GM12878 (cell line): ENCODE data around the gene ZBTB38. TPM values are rescaled to one million over a fixed set of nuclear protein-coding genes. Genes with fewer than 3 reads are reported as not detected.

ENCODE experiments used
- ASH2L ChIP-seq: fragments of 300-600, 200-600 bp; sonication (generic); IDR thresholded peaks from 2 replicates; pipeline ENCODE4 v1.6.1; 2017; ENCODE audit warnings: low read depth, mild to moderate bottlenecking, borderline replicate concordance
- BCL11A ChIP-seq: IDR thresholded peaks from 2 replicates; pipeline ENCODE4 v1.6.1; 2011; ENCODE audit warnings: low read depth, low read length
- CHD1 ChIP-seq: IDR thresholded peaks from 2 replicates; pipeline ENCODE4 v1.6.1; 2012; ENCODE audit warnings: low read depth, low read length, improper control_type of control experiment
- DPF2 ChIP-seq: fragments of 450-650 bp; IDR thresholded peaks from 2 replicates; pipeline ENCODE4 v1.6.1; 2017; ENCODE audit warnings: mild to moderate bottlenecking
- IKZF1 ChIP-seq: fragments of 450-650 bp; conservative IDR thresholded peaks from 2 replicates; pipeline ENCODE4 v1.6.1; 2017; ENCODE audit warnings: antibody characterized with exemption, mild to moderate bottlenecking
- IRF4 ChIP-seq: IDR thresholded peaks from 2 replicates; pipeline ENCODE4 v1.6.1; 2011; ENCODE audit warnings: low read depth, low read length
- LARP7 ChIP-seq: fragments of 450-650 bp; IDR thresholded peaks from 2 replicates; pipeline ENCODE4 v1.6.1; 2017; ENCODE audit warnings: mild to moderate bottlenecking
- MXI1 ChIP-seq: fragments of 150-350 bp; IDR thresholded peaks from 2 replicates; pipeline ENCODE4 v1.6.1; 2011; ENCODE audit warnings: low read depth, mild to moderate bottlenecking, inconsistent platforms, low read length, improper control_type of control experiment
- MYB ChIP-seq: fragments of 150-350 bp; IDR thresholded peaks from 2 replicates; pipeline ENCODE4 v1.6.1; 2014; ENCODE audit warnings: mild to moderate bottlenecking, low read depth, low read length, borderline replicate concordance
- NBN ChIP-seq: fragments of 450-650 bp; IDR thresholded peaks from 2 replicates; pipeline ENCODE4 v1.6.1; 2016
- NFIC ChIP-seq: IDR thresholded peaks from 2 replicates; pipeline ENCODE4 v1.6.1; 2012; ENCODE audit warnings: low read depth, mild to moderate bottlenecking, inconsistent platforms, low read length, moderate library complexity
- POLR2AphosphoS5 ChIP-seq: IDR thresholded peaks from 2 replicates; pipeline ENCODE4 v1.6.1; 2011; ENCODE audit warnings: mild to moderate bottlenecking, low read length, inconsistent platforms
- RBBP5 ChIP-seq: fragments of 200-600 bp; sonication (generic); conservative IDR thresholded peaks from 2 replicates; pipeline ENCODE4 v1.6.1; 2016
- RUNX3 ChIP-seq: IDR thresholded peaks from 2 replicates; pipeline ENCODE4 v1.6.1; 2012; ENCODE audit warnings: low read length, inconsistent platforms
- SP1 ChIP-seq: IDR thresholded peaks from one replicate; pipeline ENCODE4 v1.6.1; 2011; ENCODE audit warnings: low read depth, low read length
- SRF ChIP-seq, 2 experiments: IDR thresholded peaks; 2 replicates each; pipeline ENCODE4 v1.6.1; 2011; ENCODE audit warnings: low read depth in 2 of 2, low read length in 2 of 2, mild to moderate bottlenecking in 1 of 2, moderate library complexity in 1 of 2
- ZNF274 ChIP-seq: IDR thresholded peaks from one replicate; pipeline ENCODE4 v1.8.0; 2011; ENCODE audit not compliant: insufficient read length, insufficient read depth
- ZNF384 ChIP-seq: IDR thresholded peaks from 2 replicates; pipeline ENCODE4 v1.6.1; 2012; ENCODE audit warnings: low read depth, mild to moderate bottlenecking, low read length, improper control_type of control experiment, borderline replicate concordance
- polyA plus RNA-seq, 11 experiments: library from polyadenylated mRNA; depleted of rRNA in 4 of 11; unstranded in 6 of 11; stranded (reverse) in 5 of 11; fragments of >200 nt; fragmentation: Nextera tagmentation in 4 of 11; fragmentation: Illumina TruSeq in 1 of 11; extraction: Ambion mirVana in 4 of 11; extraction: Trizol in 1 of 11; gene quantifications; 1 replicate in 1 of 11; 2 replicates in 10 of 11; pipeline versions ENCODE4 v1.2.1 to v1.2.3, GENCODE V29; 2011 to 2016; ENCODE audit warnings: inconsistent platforms in 2 of 11, missing spikeins in 2 of 11, low read depth in 1 of 11
- total RNA-seq, 4 experiments: library from RNA; depleted of rRNA in 3 of 4; stranded (reverse); fragments of >200 nt in 3 of 4; fragmentation: Illumina TruSeq in 1 of 4; extraction: Trizol in 1 of 4; gene quantifications; 2 replicates each; pipeline versions ENCODE4 v1.2.1 to v1.2.3, GENCODE V29; 2013 to 2021
- TF ChIP-seq, protein P1 (sequence below): fragments of 450-650 bp; formaldehyde crosslinking; IDR thresholded peaks from 2 replicates; pipeline ENCODE4 v1.4.0; 2022; ENCODE audit warnings: mild to moderate bottlenecking, moderate library complexity
- TF ChIP-seq, protein P2 (sequence below): fragments of 450-650 bp; IDR thresholded peaks from 2 replicates; pipeline ENCODE4 v1.6.1; 2016; ENCODE audit warnings: mild to moderate bottlenecking, moderate library complexity, borderline replicate concordance
- TF ChIP-seq, protein P3 (sequence below): IDR thresholded peaks from 2 replicates; pipeline ENCODE4 v1.6.1; 2012; ENCODE audit warnings: low read depth, low read length, improper control_type of control experiment
- TF ChIP-seq, protein P4 (sequence below): fragments of 450-650 bp; IDR thresholded peaks from 2 replicates; pipeline ENCODE4 v1.6.1; 2017; ENCODE audit warnings: low read depth, mild to moderate bottlenecking, moderate library complexity

ZBTB38 gene
- total and polyA plus RNA-seq, 10 of the 15 experiments (the other 5 are each of a cell fraction or from before 2014, with no cell fraction given): 34.2 to 115 (median 88.6) TPM

DNA sequence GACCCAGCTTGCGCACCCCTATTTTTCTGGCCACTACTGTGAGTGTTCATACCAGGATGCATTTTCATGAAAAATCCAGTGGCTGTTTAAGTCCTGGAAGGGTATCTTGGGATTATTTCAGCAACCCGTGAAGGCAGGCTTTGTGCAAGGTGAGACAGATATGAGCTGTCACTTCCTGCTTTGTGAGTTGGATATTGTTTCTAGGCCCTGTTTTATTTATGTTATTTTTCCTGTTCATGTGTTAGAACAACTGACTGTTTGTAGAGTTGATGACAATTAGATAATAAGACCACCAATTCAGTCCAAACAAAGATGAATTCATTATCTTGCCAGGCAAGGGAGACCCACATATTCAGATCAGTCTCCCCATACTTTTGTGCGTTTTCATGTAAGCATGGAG, 42.5 kb downstream of the ZBTB38 start (continued):
- TF ChIP-seq, protein P1, sequence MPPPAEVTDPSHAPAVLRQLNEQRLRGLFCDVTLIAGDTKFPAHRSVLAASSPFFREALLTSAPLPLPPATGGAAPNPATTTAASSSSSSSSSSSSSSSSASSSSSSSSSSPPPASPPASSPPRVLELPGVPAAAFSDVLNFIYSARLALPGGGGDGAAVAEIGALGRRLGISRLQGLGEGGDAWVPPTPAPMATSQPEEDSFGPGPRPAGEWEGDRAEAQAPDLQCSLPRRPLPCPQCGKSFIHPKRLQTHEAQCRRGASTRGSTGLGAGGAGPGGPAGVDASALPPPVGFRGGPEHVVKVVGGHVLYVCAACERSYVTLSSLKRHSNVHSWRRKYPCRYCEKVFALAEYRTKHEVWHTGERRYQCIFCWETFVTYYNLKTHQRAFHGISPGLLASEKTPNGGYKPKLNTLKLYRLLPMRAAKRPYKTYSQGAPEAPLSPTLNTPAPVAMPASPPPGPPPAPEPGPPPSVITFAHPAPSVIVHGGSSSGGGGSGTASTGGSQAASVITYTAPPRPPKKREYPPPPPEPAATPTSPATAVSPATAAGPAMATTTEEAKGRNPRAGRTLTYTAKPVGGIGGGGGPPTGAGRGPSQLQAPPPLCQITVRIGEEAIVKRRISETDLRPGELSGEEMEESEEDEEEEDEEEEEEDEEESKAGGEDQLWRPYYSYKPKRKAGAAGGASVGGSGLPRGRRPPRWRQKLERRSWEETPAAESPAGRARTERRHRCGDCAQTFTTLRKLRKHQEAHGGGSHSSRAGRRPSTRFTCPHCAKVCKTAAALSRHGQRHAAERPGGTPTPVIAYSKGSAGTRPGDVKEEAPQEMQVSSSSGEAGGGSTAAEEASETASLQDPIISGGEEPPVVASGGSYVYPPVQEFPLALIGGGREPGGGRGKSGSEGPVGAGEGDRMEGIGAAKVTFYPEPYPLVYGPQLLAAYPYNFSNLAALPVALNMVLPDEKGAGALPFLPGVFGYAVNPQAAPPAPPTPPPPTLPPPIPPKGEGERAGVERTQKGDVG (CRISPR knock-in tag): no peak
- TF ChIP-seq NBN (no peak), CHD1 (no peak), MYB (no peak), LARP7 (no peak), ASH2L (no peak), MXI1 (no peak), POLR2AphosphoS5 (0 out of 2 replicates have a peak, but pooled peaks have one; percentile 12), IRF4 (no peak), SP1 (no peak), RBBP5 (no peak), ZNF384 (no peak), BCL11A (no peak), RUNX3 (no peak), NFIC (peak; percentile 25; the same call in 1 of the 2 replicates), ZNF274 (no peak), IKZF1 (peak; percentile 30; the same call in 1 of the 2 replicates), DPF2 (no peak), SRF (IDR thresholded peaks at IDR 0.05; ENCODE audit: low read depth in 2 of 2, low read length in 2 of 2) (no peak)
- TF ChIP-seq, protein P2, sequence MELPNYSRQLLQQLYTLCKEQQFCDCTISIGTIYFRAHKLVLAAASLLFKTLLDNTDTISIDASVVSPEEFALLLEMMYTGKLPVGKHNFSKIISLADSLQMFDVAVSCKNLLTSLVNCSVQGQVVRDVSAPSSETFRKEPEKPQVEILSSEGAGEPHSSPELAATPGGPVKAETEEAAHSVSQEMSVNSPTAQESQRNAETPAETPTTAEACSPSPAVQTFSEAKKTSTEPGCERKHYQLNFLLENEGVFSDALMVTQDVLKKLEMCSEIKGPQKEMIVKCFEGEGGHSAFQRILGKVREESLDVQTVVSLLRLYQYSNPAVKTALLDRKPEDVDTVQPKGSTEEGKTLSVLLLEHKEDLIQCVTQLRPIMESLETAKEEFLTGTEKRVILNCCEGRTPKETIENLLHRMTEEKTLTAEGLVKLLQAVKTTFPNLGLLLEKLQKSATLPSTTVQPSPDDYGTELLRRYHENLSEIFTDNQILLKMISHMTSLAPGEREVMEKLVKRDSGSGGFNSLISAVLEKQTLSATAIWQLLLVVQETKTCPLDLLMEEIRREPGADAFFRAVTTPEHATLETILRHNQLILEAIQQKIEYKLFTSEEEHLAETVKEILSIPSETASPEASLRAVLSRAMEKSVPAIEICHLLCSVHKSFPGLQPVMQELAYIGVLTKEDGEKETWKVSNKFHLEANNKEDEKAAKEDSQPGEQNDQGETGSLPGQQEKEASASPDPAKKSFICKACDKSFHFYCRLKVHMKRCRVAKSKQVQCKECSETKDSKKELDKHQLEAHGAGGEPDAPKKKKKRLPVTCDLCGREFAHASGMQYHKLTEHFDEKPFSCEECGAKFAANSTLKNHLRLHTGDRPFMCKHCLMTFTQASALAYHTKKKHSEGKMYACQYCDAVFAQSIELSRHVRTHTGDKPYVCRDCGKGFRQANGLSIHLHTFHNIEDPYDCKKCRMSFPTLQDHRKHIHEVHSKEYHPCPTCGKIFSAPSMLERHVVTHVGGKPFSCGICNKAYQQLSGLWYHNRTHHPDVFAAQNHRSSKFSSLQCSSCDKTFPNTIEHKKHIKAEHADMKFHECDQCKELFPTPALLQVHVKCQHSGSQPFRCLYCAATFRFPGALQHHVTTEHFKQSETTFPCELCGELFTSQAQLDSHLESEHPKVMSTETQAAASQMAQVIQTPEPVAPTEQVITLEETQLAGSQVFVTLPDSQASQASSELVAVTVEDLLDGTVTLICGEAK: no peak
- TF ChIP-seq, protein P3, sequence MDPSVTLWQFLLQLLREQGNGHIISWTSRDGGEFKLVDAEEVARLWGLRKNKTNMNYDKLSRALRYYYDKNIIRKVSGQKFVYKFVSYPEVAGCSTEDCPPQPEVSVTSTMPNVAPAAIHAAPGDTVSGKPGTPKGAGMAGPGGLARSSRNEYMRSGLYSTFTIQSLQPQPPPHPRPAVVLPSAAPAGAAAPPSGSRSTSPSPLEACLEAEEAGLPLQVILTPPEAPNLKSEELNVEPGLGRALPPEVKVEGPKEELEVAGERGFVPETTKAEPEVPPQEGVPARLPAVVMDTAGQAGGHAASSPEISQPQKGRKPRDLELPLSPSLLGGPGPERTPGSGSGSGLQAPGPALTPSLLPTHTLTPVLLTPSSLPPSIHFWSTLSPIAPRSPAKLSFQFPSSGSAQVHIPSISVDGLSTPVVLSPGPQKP: no peak
- TF ChIP-seq, protein P4, sequence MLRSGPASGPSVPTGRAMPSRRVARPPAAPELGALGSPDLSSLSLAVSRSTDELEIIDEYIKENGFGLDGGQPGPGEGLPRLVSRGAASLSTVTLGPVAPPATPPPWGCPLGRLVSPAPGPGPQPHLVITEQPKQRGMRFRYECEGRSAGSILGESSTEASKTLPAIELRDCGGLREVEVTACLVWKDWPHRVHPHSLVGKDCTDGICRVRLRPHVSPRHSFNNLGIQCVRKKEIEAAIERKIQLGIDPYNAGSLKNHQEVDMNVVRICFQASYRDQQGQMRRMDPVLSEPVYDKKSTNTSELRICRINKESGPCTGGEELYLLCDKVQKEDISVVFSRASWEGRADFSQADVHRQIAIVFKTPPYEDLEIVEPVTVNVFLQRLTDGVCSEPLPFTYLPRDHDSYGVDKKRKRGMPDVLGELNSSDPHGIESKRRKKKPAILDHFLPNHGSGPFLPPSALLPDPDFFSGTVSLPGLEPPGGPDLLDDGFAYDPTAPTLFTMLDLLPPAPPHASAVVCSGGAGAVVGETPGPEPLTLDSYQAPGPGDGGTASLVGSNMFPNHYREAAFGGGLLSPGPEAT: no peak
